Measurements from ENCODE around the gene RGS14.

DNA sequence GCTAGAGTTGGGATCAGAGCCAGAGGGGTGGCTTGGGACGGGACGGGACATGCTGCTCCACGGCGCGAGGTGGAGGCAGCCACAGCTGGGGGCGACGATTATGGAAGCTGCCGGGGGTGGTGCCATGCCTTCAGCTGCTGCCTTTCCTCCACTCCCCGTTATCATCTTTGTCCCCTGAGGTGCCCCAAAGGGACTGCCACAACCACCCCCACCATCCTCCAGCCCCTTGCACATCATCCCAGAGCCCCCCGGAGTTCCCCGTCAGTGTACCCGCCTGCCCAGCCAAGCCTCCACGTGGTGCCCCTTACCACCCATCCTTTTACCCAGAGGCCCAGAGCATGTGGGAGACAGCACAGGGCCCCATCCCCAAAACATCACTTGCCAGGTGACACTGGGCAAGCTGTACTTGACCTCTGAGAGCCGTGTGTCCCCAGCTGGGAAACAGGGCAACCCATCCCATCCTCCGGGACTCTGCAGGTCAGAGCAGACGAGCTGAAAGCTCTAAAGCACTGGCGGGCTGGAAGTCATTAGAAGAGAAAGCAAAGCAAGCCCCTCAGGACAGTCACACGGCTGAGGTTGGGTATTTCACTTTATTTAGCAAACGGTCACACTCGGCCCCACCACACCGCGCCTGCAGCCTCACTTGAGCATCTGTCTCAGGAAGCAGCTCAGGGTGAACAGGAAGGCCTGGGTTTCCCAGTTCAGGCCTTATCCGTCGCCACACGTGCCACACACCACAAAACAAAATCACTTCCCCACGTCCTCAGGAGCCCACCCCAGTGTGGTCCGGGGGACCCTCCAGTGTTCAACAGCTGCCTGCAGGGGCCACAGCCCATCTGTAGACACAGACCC is 26.5 kb upstream of the RGS14 start:
- TF ChIP-seq POLR2A (IDR thresholded peaks at IDR 0.05): no peak
- TF ChIP-seq, protein P1, sequence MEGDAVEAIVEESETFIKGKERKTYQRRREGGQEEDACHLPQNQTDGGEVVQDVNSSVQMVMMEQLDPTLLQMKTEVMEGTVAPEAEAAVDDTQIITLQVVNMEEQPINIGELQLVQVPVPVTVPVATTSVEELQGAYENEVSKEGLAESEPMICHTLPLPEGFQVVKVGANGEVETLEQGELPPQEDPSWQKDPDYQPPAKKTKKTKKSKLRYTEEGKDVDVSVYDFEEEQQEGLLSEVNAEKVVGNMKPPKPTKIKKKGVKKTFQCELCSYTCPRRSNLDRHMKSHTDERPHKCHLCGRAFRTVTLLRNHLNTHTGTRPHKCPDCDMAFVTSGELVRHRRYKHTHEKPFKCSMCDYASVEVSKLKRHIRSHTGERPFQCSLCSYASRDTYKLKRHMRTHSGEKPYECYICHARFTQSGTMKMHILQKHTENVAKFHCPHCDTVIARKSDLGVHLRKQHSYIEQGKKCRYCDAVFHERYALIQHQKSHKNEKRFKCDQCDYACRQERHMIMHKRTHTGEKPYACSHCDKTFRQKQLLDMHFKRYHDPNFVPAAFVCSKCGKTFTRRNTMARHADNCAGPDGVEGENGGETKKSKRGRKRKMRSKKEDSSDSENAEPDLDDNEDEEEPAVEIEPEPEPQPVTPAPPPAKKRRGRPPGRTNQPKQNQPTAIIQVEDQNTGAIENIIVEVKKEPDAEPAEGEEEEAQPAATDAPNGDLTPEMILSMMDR (IDR thresholded peaks at IDR 0.05): no peak
